ENCODE results near the gene IDUA.
A peak's percentile ranks its signal among the peaks of the same experiment; 100 is the strongest.

IDUA gene

DNA sequence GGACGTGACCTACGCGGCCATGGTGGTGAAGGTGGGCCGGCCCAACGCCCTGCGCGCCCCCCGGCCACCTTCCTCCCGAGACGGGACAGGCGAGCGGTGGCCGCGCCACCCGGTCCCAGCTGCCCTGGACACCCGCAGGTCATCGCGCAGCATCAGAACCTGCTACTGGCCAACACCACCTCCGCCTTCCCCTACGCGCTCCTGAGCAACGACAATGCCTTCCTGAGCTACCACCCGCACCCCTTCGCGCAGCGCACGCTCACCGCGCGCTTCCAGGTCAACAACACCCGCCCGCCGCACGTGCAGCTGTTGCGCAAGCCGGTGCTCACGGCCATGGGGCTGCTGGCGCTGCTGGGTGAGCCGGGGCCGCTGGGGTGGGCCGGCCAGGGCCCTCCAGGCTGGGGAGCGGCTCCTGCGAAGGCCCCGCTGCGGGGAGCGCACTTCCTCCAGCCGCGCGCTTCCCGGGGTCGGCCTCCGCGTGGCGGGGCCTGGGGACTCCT lies 15.3 kb downstream of the IDUA start:
- Histone ChIP-seq H3K36me3 (ENCODE audit: control insufficient read depth, insufficient read depth, low read length) (no peaks in the 10 kb centered on the region), H4K5ac (ENCODE audit: low read length) (no peak overlapping the region), H3K56ac (ENCODE audit: low read length) (peak overlapping the region; percentile 25), H2BK120ac (ENCODE audit: low read depth, low read length) (no peak overlapping the region), H2BK5ac (ENCODE audit: low read length) (no peak overlapping the region), H3K9ac (ENCODE audit: low read length) (no peak overlapping the region), H3K4me1 (ENCODE audit: control insufficient read depth, low read depth, low read length) (no peaks in the 10 kb centered on the region), H3K79me2 (ENCODE audit: control insufficient read depth, insufficient read depth, low read length) (no peaks in the 10 kb centered on the region), H3K4me3 (ENCODE audit: low read length) (no peak overlapping the region), H3K27me3 (ENCODE audit: insufficient read depth, low read length, poor library complexity) (peaks cover 43% of the 10 kb centered on the region), H4K8ac (ENCODE audit: low read depth, low read length) (no peak overlapping the region), H3K4me2 (ENCODE audit: low read length) (no peak overlapping the region), H2AK5ac (ENCODE audit: low read length) (no peak overlapping the region), H2BK15ac (replicated peaks; ENCODE audit: low read depth) (no peak overlapping the region), H3K27ac (ENCODE audit: low read depth, low read length) (no peak overlapping the region), H3K23ac (ENCODE audit: low read length) (peak overlapping the region; percentile 6), H3K79me1 (ENCODE audit: low read length) (no peaks in the 10 kb centered on the region), H3K18ac (ENCODE audit: low read length) (no peak overlapping the region), H3K4ac (ENCODE audit: low read depth, low read length) (no peak overlapping the region)
- no CpG with 5 or more reads among the region's 54 CpGs for WGBS (ENCODE audit: extremely low coverage, insufficient coverage, low lambda C conversion rate)
- peak; percentile 36 for DNase-seq

DNA sequence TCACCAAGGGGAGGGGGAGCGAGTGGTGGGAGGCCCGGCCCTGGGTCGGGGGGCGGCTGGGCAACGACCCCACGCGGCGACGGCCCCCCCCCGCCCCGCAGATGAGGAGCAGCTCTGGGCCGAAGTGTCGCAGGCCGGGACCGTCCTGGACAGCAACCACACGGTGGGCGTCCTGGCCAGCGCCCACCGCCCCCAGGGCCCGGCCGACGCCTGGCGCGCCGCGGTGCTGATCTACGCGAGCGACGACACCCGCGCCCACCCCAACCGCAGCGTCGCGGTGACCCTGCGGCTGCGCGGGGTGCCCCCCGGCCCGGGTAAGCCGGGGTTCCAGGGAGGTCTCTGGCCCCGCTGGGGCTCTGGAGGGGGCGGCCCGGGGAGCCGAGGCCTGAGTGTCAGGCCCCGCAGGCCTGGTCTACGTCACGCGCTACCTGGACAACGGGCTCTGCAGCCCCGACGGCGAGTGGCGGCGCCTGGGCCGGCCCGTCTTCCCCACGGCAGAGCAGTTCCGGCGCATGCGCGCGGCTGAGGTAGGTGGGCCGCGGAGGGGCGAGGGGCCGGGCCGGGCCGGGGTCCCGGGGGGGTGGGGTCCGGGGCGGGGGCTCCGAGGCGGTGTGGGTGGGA lies 15.9 kb downstream of the IDUA start:
- no peak overlapping the region for H3K9ac ChIP-seq (ENCODE audit: low read length)
- no peaks in the 10 kb centered on the region for H3K79me1 ChIP-seq (ENCODE audit: low read length)
- H2BK120ac ChIP-seq (ENCODE audit: low read depth, low read length): no peak overlapping the region
- no peak overlapping the region for H3K4me3 ChIP-seq (ENCODE audit: low read length)
- no peak for DNase-seq
- no peaks in the 10 kb centered on the region for H3K36me3 ChIP-seq (ENCODE audit: control insufficient read depth, insufficient read depth, low read length)
- H3K4me1 ChIP-seq (ENCODE audit: control insufficient read depth, low read depth, low read length): no peaks in the 10 kb centered on the region
- no peak overlapping the region for H3K23ac ChIP-seq (ENCODE audit: low read length)
- H3K56ac ChIP-seq (ENCODE audit: low read length): peak overlapping the region; percentile 25
- no CpG with 5 or more reads among the region's 75 CpGs for WGBS (ENCODE audit: extremely low coverage, insufficient coverage, low lambda C conversion rate)
- H3K27me3 ChIP-seq (ENCODE audit: insufficient read depth, low read length, poor library complexity): peaks cover 41% of the 10 kb centered on the region
- H4K8ac ChIP-seq (ENCODE audit: low read depth, low read length): no peak overlapping the region
- H3K27ac ChIP-seq (ENCODE audit: low read depth, low read length): no peak overlapping the region
- H2BK15ac ChIP-seq (replicated peaks; ENCODE audit: low read depth): no peak overlapping the region
- no peak overlapping the region for H2AK5ac ChIP-seq (ENCODE audit: low read length)
- H3K4me2 ChIP-seq (ENCODE audit: low read length): no peak overlapping the region
- no peak overlapping the region for H3K4ac ChIP-seq (ENCODE audit: low read depth, low read length)
- H3K79me2 ChIP-seq (ENCODE audit: control insufficient read depth, insufficient read depth, low read length): no peaks in the 10 kb centered on the region
- no peak overlapping the region for H2BK5ac ChIP-seq (ENCODE audit: low read length)
- H3K18ac ChIP-seq (ENCODE audit: low read length): no peak overlapping the region
- H4K5ac ChIP-seq (ENCODE audit: low read length): no peak overlapping the region

DNA sequence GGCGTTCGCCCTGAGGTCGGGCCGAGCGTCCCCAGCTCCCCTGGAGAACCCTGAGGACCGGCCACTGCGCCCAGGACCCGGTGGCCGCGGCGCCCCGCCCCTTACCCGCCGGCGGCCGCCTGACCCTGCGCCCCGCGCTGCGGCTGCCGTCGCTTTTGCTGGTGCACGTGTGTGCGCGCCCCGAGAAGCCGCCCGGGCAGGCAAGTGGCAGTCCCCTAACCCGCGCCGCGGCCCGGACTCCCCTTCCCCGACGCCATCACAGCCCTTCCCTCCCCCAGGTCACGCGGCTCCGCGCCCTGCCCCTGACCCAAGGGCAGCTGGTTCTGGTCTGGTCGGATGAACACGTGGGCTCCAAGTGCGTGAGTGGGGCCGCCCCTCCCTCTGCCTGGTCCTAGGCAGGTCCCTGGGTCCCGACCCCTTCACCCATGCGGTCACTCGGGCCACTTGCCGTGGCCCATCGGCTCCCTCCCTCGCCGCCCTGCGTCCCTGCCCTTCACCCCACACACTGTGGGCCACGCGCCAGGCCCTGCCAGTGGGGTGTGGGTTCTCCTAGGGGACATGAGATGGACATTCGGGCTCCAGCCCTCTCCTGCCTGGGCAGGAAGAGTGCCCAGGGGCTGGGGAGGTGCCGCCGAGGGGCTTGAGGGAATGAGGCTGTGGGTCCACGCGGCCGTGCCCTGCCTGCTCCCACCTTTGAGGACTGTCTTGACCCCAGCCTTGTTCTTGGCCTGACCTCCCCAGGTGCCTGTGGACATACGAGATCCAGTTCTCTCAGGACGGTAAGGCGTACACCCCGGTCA lies 16.6 kb downstream of the IDUA start:
- no peak for DNase-seq
- Histone ChIP-seq H3K4me1 (ENCODE audit: control insufficient read depth, low read depth, low read length) (no peaks in the 10 kb centered on the region), H3K36me3 (ENCODE audit: control insufficient read depth, insufficient read depth, low read length) (no peaks in the 10 kb centered on the region), H3K23ac (ENCODE audit: low read length) (no peak overlapping the region), H3K9ac (ENCODE audit: low read length) (no peak overlapping the region), H4K8ac (ENCODE audit: low read depth, low read length) (no peak overlapping the region), H2BK120ac (ENCODE audit: low read depth, low read length) (no peak overlapping the region), H4K5ac (ENCODE audit: low read length) (no peak overlapping the region), H3K4me2 (ENCODE audit: low read length) (no peak overlapping the region), H3K79me1 (ENCODE audit: low read length) (no peaks in the 10 kb centered on the region), H3K27ac (ENCODE audit: low read depth, low read length) (no peak overlapping the region), H3K56ac (ENCODE audit: low read length) (no peak overlapping the region), H3K18ac (ENCODE audit: low read length) (no peak overlapping the region), H3K79me2 (ENCODE audit: control insufficient read depth, insufficient read depth, low read length) (no peaks in the 10 kb centered on the region), H3K4me3 (ENCODE audit: low read length) (no peak overlapping the region), H2AK5ac (ENCODE audit: low read length) (no peak overlapping the region), H2BK5ac (ENCODE audit: low read length) (no peak overlapping the region), H3K4ac (ENCODE audit: low read depth, low read length) (no peak overlapping the region), H3K27me3 (ENCODE audit: insufficient read depth, low read length, poor library complexity) (peaks cover 37% of the 10 kb centered on the region), H2BK15ac (replicated peaks; ENCODE audit: low read depth) (no peak overlapping the region)
- WGBS (ENCODE audit: extremely low coverage, insufficient coverage, low lambda C conversion rate): no CpG with 5 or more reads among the region's 63 CpGs

DNA sequence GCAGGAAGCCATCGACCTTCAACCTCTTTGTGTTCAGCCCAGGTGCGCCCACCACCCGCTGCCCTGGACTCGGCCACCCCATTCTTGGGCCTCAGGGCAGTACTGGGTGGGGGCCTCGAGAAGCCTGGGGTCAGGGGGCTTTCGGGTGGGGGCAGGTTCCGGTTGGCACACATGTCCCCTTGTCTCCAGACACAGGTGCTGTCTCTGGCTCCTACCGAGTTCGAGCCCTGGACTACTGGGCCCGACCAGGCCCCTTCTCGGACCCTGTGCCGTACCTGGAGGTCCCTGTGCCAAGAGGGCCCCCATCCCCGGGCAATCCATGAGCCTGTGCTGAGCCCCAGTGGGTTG lies 17.2 kb downstream of the IDUA start:
- H3K4me2 ChIP-seq (ENCODE audit: low read length): no peak overlapping the region
- no peak overlapping the region for H3K4ac ChIP-seq (ENCODE audit: low read depth, low read length)
- H3K79me1 ChIP-seq (ENCODE audit: low read length): no peaks in the 10 kb centered on the region
- H2AK5ac ChIP-seq (ENCODE audit: low read length): no peak overlapping the region
- H3K4me1 ChIP-seq (ENCODE audit: control insufficient read depth, low read depth, low read length): no peaks in the 10 kb centered on the region
- H4K8ac ChIP-seq (ENCODE audit: low read depth, low read length): no peak overlapping the region
- no peak overlapping the region for H4K5ac ChIP-seq (ENCODE audit: low read length)
- no peaks in the 10 kb centered on the region for H3K36me3 ChIP-seq (ENCODE audit: control insufficient read depth, insufficient read depth, low read length)
- no peak overlapping the region for H3K23ac ChIP-seq (ENCODE audit: low read length)
- peaks cover 39% of the 10 kb centered on the region for H3K27me3 ChIP-seq (ENCODE audit: insufficient read depth, low read length, poor library complexity)
- H3K9ac ChIP-seq (ENCODE audit: low read length): no peak overlapping the region
- no peaks in the 10 kb centered on the region for H3K79me2 ChIP-seq (ENCODE audit: control insufficient read depth, insufficient read depth, low read length)
- WGBS (ENCODE audit: extremely low coverage, insufficient coverage, low lambda C conversion rate): no CpG with 5 or more reads among the region's 13 CpGs
- no peak overlapping the region for H3K27ac ChIP-seq (ENCODE audit: low read depth, low read length)
- H3K18ac ChIP-seq (ENCODE audit: low read length): no peak overlapping the region
- no peak for DNase-seq
- H2BK15ac ChIP-seq (replicated peaks; ENCODE audit: low read depth): no peak overlapping the region
- no peak overlapping the region for H3K4me3 ChIP-seq (ENCODE audit: low read length)
- no peak overlapping the region for H3K56ac ChIP-seq (ENCODE audit: low read length)
- no peak overlapping the region for H2BK120ac ChIP-seq (ENCODE audit: low read depth, low read length)
- no peak overlapping the region for H2BK5ac ChIP-seq (ENCODE audit: low read length)

DNA sequence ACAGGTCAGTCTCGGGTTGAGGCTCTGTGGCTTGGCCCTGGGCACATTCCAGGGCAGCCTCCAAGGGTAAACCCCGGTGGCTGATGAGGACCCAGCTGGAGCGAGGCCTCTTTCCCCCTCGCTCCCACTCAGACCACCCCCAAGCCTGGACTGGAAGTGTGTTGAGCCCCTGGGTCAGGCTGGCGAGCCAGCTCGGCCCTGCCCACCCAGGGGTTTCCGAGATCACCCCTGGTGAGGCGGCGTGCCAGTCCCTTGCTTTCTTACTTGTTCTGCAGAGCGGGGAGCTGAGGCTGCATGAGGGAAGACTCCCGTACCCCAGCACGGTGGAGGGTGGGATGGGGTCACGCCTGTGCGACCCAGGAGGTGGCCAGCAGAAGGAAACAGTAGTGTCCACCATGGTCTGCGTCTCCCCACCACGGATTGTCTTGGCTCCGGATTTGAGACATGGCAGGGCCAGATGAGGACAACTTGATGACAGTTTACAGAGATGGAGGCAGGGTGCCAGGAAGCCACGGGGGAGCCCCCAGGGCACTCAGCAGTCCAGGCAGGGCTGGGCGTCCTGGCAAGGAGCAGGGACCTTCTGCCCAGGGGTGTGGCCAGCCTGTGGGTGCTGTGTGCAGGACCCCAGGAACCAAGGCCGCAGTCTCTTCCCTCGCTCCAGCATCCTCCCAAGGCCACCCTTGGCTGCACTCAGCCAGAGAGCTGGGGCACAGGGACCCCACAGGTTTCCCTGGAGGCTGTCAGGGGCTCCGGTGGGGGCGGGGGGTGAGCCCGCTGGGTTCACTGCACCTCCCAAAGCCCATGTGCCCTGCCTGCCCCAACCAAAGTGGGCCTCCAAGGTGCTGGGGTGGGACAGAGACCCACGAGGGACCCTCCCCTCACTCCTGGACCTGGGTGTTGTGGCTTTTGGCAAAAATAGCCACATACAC lies 18.0 kb downstream of the IDUA start:
- no peaks in the 10 kb centered on the region for H3K36me3 ChIP-seq (ENCODE audit: control insufficient read depth, insufficient read depth, low read length)
- H4K5ac ChIP-seq (ENCODE audit: low read length): no peak overlapping the region
- no peak overlapping the region for H3K4me2 ChIP-seq (ENCODE audit: low read length)
- H3K4me3 ChIP-seq (ENCODE audit: low read length): no peak overlapping the region
- H2BK15ac ChIP-seq (replicated peaks; ENCODE audit: low read depth): no peak overlapping the region
- no peak overlapping the region for H3K27ac ChIP-seq (ENCODE audit: low read depth, low read length)
- DNase-seq: no peak
- no peak overlapping the region for H2BK5ac ChIP-seq (ENCODE audit: low read length)
- no peak overlapping the region for H3K4ac ChIP-seq (ENCODE audit: low read depth, low read length)
- H2BK120ac ChIP-seq (ENCODE audit: low read depth, low read length): no peak overlapping the region
- no peaks in the 10 kb centered on the region for H3K79me2 ChIP-seq (ENCODE audit: control insufficient read depth, insufficient read depth, low read length)
- no peak overlapping the region for H3K23ac ChIP-seq (ENCODE audit: low read length)
- H3K79me1 ChIP-seq (ENCODE audit: low read length): no peaks in the 10 kb centered on the region
- no peak overlapping the region for H2AK5ac ChIP-seq (ENCODE audit: low read length)
- peaks cover 39% of the 10 kb centered on the region for H3K27me3 ChIP-seq (ENCODE audit: insufficient read depth, low read length, poor library complexity)
- no peak overlapping the region for H4K8ac ChIP-seq (ENCODE audit: low read depth, low read length)
- WGBS (ENCODE audit: extremely low coverage, insufficient coverage, low lambda C conversion rate): no CpG with 5 or more reads among the region's 25 CpGs
- no peaks in the 10 kb centered on the region for H3K4me1 ChIP-seq (ENCODE audit: control insufficient read depth, low read depth, low read length)
- H3K18ac ChIP-seq (ENCODE audit: low read length): no peak overlapping the region
- no peak overlapping the region for H3K56ac ChIP-seq (ENCODE audit: low read length)
- no peak overlapping the region for H3K9ac ChIP-seq (ENCODE audit: low read length)
